ENCODE measurements around the gene UNC5C. TPM values are rescaled to one million over a fixed set of nuclear protein-coding genes. Genes with fewer than 3 reads are reported as not detected.

Gene UNC5C
- total RNA-seq, 1 experiment from 2014 or later = 1.0 TPM

DNA sequence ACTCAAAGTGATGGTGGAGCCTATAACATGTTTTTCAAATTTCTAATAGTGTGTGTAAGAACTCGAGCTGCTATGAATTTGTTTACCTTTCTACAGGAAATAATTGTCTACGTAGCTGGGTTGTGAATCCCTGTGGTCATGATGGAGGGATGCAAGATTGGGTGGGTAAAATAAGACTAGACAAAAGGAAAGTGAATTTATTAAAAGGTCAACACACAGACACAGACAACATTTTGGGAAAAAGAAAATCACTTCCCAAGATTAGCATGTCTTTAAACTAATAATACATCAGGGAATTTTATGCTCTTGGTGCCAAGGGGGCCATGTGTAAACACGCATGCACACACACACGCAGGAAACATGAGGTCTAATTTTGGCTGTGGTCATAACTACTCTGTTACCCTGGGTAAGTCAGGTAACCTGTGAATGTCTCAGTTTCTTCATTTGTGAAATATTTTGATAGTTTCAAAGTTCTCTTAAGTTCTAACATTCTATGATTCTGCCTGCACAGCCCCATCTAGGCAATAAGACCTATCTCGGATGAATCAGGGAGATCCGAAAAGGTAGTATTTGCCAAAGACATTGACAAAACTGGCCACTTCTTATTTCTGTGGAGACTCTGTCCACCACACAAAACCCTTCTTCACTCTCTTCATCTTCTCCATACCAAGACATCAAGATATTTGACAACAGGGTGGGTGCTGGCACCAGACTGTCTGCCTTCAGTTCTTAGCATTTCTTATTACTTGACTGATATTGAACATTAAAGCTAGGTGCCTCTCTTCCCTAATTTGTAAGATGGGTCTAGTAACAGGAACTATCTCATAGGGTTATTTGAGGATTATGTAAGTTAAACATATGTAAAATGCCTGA lies 1.6 kb upstream of the UNC5C start:
- TF ChIP-seq ZBTB21 (CRISPR knock-in tag; IDR thresholded peaks at IDR 0.05; ENCODE audit: borderline replicate concordance) (no peak), ZNF138 (CRISPR knock-in tag; conservative IDR thresholded peaks at IDR 0.05) (no peak), IRF2 (CRISPR knock-in tag; IDR thresholded peaks at IDR 0.05; ENCODE audit: borderline replicate concordance, low read depth) (no peak), NR3C1 (CRISPR knock-in tag; conservative IDR thresholded peaks at IDR 0.05; ENCODE audit: low read depth) (no peak), FOXJ3 (CRISPR knock-in tag; IDR thresholded peaks at IDR 0.05; ENCODE audit: borderline replicate concordance) (no peak)
- TF ChIP-seq, protein P1, sequence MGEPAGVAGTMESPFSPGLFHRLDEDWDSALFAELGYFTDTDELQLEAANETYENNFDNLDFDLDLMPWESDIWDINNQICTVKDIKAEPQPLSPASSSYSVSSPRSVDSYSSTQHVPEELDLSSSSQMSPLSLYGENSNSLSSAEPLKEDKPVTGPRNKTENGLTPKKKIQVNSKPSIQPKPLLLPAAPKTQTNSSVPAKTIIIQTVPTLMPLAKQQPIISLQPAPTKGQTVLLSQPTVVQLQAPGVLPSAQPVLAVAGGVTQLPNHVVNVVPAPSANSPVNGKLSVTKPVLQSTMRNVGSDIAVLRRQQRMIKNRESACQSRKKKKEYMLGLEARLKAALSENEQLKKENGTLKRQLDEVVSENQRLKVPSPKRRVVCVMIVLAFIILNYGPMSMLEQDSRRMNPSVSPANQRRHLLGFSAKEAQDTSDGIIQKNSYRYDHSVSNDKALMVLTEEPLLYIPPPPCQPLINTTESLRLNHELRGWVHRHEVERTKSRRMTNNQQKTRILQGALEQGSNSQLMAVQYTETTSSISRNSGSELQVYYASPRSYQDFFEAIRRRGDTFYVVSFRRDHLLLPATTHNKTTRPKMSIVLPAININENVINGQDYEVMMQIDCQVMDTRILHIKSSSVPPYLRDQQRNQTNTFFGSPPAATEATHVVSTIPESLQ (CRISPR knock-in tag; IDR thresholded peaks at IDR 0.05) = no peak
- TF ChIP-seq, protein P2, sequence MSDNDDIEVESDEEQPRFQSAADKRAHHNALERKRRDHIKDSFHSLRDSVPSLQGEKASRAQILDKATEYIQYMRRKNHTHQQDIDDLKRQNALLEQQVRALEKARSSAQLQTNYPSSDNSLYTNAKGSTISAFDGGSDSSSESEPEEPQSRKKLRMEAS (CRISPR knock-in tag; IDR thresholded peaks at IDR 0.05) = no peak
- TF ChIP-seq, protein P3, sequence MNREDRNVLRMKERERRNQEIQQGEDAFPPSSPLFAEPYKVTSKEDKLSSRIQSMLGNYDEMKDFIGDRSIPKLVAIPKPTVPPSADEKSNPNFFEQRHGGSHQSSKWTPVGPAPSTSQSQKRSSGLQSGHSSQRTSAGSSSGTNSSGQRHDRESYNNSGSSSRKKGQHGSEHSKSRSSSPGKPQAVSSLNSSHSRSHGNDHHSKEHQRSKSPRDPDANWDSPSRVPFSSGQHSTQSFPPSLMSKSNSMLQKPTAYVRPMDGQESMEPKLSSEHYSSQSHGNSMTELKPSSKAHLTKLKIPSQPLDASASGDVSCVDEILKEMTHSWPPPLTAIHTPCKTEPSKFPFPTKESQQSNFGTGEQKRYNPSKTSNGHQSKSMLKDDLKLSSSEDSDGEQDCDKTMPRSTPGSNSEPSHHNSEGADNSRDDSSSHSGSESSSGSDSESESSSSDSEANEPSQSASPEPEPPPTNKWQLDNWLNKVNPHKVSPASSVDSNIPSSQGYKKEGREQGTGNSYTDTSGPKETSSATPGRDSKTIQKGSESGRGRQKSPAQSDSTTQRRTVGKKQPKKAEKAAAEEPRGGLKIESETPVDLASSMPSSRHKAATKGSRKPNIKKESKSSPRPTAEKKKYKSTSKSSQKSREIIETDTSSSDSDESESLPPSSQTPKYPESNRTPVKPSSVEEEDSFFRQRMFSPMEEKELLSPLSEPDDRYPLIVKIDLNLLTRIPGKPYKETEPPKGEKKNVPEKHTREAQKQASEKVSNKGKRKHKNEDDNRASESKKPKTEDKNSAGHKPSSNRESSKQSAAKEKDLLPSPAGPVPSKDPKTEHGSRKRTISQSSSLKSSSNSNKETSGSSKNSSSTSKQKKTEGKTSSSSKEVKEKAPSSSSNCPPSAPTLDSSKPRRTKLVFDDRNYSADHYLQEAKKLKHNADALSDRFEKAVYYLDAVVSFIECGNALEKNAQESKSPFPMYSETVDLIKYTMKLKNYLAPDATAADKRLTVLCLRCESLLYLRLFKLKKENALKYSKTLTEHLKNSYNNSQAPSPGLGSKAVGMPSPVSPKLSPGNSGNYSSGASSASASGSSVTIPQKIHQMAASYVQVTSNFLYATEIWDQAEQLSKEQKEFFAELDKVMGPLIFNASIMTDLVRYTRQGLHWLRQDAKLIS (CRISPR knock-in tag; IDR thresholded peaks at IDR 0.05; ENCODE audit: borderline replicate concordance) = no peak
- POLR2A ChIA-PET = no interaction called here
- Mint-ChIP-seq H3K27ac (no peak overlapping the region), H3K36me3 (no peaks in the 10 kb centered on the region), H3K4me1 (peaks cover 46% of the 10 kb centered on the region), H3K9me3 (no peaks in the 10 kb centered on the region), H3K4me3 (peak overlapping the region; percentile 85), H3K27me3 (ENCODE audit: low read depth) (peaks cover 59% of the 10 kb centered on the region)
- ATAC-seq (no peak), DNase-seq (ENCODE audit: low spot score) (no peak)
- CTCF ChIA-PET = no interaction called here

DNA sequence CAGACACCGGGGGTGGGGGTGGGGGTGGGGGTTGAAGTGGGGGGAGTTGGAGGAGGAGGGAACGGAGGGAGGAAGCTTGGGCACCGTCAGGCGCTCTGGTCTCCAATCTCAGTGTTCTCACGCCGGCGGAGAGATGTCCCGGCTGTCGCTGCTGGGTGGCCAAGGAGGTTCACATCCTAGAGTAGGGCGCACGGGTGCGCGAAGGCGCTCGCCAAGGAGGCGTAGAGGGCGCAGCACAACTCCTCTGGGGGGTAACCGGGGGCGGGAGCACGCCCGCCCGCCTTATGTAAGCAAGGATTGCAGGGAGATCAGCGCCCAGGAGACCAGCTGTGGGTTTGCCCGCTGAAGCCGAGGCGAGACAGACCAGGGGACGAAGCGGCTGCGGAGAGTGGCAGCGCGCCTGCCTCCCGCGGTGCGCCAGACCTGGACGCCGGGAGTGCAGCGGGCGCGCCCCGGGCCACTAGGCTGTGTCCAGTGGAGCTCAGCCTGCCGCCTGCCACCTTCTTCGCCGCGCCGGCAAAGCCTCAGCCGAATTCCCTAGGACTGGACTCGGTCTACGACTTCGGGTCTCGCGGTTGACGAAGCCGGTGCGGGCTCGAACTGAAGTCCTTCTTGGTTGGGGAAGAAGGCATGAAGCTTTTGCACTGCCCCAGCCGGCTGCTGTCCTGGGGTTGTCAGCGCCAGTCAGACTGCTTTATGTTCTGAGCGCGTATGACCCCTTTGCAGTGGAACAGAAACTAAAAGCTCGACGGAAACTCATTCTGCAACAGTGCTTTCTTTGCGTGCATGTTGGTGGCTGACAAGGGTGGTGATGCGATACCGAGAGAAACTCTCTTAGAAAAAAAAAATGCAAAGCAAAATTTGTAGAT lies 707 bp upstream of the UNC5C start:
- Mint-ChIP-seq H3K27me3 (ENCODE audit: low read depth) (peaks cover 59% of the 10 kb centered on the region), H3K27ac (no peak overlapping the region), H3K9me3 (no peaks in the 10 kb centered on the region), H3K4me3 (peak overlapping the region; percentile 85), H3K4me1 (peaks cover 50% of the 10 kb centered on the region), H3K36me3 (no peaks in the 10 kb centered on the region)
- ChIA-PET POLR2A (no interaction called here), CTCF (interaction anchor here (1.3 to 3.5 kb wide), 3 partner anchors 39 to 620 kb away, joined by 3 to 15 read pairs (median 9); no protein-coding TSS in a partner anchor)
- DNase-seq (ENCODE audit: low spot score) = peak; percentile 52
- ATAC-seq = peak; percentile 23
- TF ChIP-seq ZNF416 (CRISPR knock-in tag; IDR thresholded peaks at IDR 0.05) = no peak
- TF ChIP-seq SMAD4 (CRISPR knock-in tag; IDR thresholded peaks at IDR 0.05) = no peak
- TF ChIP-seq, protein P4, sequence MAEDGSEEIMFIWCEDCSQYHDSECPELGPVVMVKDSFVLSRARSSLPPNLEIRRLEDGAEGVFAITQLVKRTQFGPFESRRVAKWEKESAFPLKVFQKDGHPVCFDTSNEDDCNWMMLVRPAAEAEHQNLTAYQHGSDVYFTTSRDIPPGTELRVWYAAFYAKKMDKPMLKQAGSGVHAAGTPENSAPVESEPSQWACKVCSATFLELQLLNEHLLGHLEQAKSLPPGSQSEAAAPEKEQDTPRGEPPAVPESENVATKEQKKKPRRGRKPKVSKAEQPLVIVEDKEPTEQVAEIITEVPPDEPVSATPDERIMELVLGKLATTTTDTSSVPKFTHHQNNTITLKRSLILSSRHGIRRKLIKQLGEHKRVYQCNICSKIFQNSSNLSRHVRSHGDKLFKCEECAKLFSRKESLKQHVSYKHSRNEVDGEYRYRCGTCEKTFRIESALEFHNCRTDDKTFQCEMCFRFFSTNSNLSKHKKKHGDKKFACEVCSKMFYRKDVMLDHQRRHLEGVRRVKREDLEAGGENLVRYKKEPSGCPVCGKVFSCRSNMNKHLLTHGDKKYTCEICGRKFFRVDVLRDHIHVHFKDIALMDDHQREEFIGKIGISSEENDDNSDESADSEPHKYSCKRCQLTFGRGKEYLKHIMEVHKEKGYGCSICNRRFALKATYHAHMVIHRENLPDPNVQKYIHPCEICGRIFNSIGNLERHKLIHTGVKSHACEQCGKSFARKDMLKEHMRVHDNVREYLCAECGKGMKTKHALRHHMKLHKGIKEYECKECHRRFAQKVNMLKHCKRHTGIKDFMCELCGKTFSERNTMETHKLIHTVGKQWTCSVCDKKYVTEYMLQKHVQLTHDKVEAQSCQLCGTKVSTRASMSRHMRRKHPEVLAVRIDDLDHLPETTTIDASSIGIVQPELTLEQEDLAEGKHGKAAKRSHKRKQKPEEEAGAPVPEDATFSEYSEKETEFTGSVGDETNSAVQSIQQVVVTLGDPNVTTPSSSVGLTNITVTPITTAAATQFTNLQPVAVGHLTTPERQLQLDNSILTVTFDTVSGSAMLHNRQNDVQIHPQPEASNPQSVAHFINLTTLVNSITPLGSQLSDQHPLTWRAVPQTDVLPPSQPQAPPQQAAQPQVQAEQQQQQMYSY (CRISPR knock-in tag; IDR thresholded peaks at IDR 0.05) = no peak
- TF ChIP-seq TP53 (CRISPR knock-in tag; IDR thresholded peaks at IDR 0.05) = no peak; the same call in 1 of the 2 replicates
- TF ChIP-seq FOXP1 (CRISPR knock-in tag; IDR thresholded peaks at IDR 0.05; ENCODE audit: borderline replicate concordance) = 0 out of 2 replicates have a peak, but pooled peaks have one; percentile 13
- TF ChIP-seq, protein P5, sequence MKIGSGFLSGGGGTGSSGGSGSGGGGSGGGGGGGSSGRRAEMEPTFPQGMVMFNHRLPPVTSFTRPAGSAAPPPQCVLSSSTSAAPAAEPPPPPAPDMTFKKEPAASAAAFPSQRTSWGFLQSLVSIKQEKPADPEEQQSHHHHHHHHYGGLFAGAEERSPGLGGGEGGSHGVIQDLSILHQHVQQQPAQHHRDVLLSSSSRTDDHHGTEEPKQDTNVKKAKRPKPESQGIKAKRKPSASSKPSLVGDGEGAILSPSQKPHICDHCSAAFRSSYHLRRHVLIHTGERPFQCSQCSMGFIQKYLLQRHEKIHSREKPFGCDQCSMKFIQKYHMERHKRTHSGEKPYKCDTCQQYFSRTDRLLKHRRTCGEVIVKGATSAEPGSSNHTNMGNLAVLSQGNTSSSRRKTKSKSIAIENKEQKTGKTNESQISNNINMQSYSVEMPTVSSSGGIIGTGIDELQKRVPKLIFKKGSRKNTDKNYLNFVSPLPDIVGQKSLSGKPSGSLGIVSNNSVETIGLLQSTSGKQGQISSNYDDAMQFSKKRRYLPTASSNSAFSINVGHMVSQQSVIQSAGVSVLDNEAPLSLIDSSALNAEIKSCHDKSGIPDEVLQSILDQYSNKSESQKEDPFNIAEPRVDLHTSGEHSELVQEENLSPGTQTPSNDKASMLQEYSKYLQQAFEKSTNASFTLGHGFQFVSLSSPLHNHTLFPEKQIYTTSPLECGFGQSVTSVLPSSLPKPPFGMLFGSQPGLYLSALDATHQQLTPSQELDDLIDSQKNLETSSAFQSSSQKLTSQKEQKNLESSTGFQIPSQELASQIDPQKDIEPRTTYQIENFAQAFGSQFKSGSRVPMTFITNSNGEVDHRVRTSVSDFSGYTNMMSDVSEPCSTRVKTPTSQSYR (CRISPR knock-in tag; IDR thresholded peaks at IDR 0.05) = no peak
- no peak for TF ChIP-seq NR1H2 (CRISPR knock-in tag; IDR thresholded peaks at IDR 0.05)
- TF ChIP-seq ZNF263 (CRISPR knock-in tag; IDR thresholded peaks at IDR 0.05; ENCODE audit: low read depth) = no peak
- 0 out of 2 replicates have a peak, but pooled peaks have one; percentile 7 for TF ChIP-seq TEAD1 (CRISPR knock-in tag; IDR thresholded peaks at IDR 0.05)
